Measurements from ENCODE around the gene MARK3.

MARK3 gene

GRCh38 chr14:103548463-103549351 lies 163.5 kb downstream of the MARK3 start:
- DNase-seq (ENCODE audit: low read depth, low spot score): no peak

DNA sequence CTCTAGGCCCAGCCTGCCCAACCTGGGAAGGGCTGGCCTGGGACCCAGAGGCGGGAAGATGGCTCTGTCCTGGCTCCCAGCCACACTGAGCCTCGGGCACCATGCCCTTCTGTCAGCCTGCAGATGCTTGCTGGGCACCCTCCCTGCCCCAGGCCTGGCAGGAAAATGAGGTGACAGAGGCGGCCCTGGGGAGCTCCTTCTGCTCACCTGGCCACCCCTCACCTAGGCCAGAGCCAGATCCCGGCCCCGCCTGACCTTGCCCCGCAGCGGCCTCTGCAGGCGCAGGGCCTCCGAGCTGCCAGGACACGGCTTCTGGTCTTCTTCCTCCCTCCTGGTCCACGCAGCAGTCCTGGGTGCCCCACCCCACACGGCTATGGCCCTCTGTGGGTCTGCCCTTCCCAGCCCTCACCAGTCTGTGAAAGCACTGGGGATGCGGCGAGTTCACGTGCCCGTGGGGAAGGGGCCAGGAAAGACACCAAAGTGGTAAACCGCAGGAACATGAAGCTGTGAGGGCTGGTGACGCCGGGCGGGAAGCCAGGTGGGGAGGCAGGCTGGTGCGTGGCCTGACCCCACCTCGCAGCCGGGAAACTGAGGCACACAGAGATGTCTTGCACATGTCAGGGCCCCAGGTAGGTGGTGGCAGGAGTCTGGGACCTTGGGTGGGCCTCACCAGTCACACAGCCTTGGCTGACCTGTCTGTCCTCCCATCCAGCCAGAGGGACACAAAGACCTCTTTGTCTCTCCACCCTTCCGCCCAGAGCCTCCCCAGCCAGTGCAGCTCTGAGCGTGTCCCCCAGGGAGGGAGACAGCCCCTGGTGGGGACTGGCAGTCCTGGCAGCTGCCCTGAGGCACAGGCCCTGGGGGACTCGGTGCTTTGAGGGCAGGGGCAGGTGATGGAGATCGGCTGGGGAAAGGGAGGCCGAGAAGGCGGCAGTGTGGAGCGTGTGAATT lies 164.4 kb downstream of the MARK3 start:
- DNase-seq (ENCODE audit: low read depth, low spot score): no peak

GRCh38 chr14:103550451-103551337 lies 165.5 kb downstream of the MARK3 start:
- DNase-seq (ENCODE audit: low read depth, low spot score): no peak

DNA sequence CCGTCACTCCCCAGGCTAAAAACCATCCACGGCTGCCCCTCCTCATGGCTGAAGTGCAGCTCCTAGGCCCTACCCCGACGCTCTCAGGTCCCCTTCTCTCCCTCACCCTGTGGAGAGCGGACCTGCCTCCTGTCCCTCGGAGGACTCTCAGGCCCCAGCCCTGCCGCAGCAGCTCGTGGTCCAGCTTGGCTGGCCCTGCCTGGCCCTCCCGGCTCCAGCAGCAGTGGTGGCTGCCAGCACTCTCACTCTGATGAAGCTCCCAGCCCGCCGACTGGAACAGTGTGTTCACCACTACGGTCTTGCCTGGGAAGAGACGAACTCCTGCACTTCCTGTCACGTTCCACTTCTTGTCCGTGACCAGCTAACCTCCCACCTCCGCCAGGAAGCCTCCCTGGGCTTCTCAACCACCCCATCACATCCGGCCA lies 166.1 kb downstream of the MARK3 start:
- DNase-seq (ENCODE audit: low read depth, low spot score): no peak

GRCh38 chr14:103552011-103552845 lies 167.0 kb downstream of the MARK3 start:
- DNase-seq (ENCODE audit: low read depth, low spot score): no peak

DNA sequence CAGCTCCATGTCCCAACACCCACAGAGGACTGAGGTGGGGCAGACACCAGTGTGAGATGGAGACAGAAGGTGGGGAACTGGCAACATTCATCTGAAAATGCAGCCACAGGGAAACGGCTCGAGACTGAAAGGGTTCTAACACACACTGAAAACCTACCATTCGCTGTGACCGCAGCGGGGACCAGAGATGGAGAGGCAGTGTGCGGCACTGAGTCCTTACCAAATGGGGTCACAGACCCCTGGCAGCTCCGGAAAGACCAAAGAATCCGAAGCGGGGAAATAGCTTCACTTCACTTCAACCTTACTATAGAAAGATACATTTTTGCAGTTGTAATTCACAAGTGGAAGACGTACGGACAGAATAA lies 167.6 kb downstream of the MARK3 start:
- no peak for DNase-seq (ENCODE audit: low read depth, low spot score)
